RPMI8226 (cell line): ENCODE measurements around the gene C10orf105.

Experiments used
- DNase-seq: peaks from one replicate; pipeline ENCODE4 v3.0.0-alpha.2; 2015

The C10orf105 gene

GRCh38 chr10:71737001-71737833 is 17.6 kb upstream of the C10orf105 start:
- DNase-seq, result no peak

- no peak for DNase-seq
Observed at GRCh38 chr10:71736570-71736952, 17.0 kb upstream of the C10orf105 start.

- DNase-seq, result no peak
Observed at GRCh38 chr10:71735709-71736569, 16.4 kb upstream of the C10orf105 start.

- DNase-seq, result no peak
Observed at GRCh38 chr10:71734797-71735196, 15.2 kb upstream of the C10orf105 start.

DNA sequence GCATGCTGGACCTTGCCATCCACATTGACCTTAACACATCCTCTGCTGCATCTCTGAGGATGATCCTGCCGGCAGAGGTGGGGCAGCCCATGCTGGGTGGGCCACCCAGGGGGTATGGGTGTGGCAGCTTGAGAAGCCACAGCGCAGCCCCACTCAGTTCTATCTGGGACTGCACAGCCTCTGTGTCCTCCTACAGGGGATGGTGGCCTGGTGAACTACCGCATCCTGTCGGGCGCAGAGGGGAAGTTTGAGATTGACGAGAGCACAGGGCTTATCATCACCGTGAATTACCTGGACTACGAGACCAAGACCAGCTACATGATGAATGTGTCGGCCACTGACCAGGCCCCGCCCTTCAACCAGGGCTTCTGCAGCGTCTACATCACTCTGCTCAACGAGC is 12.2 kb upstream of the C10orf105 start:
- no peak for DNase-seq

DNA sequence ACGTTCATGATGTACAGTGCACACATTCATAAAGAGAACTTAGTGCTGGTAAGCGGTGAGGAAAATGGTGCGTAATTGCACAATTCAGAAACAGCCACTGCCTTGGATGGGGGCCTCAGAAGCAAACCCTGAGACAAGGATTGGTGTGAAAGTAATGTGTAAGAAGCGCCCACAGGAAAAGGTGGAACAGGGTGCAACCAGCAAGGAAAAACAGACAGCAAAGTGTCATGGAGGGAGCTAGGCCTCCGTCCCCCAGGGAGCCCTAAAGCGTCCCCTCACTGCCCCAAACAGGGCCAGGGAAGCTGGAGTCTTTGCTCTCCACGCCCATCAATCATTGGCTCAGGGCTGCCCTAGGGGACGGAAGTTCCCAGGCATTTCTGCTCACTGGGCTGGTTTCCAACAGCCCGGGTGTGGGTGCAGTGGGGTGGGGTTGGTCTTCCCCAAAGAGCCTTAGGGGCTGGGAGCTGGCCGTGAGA is 9.6 kb upstream of the C10orf105 start:
- DNase-seq, result peak; percentile 86

DNA sequence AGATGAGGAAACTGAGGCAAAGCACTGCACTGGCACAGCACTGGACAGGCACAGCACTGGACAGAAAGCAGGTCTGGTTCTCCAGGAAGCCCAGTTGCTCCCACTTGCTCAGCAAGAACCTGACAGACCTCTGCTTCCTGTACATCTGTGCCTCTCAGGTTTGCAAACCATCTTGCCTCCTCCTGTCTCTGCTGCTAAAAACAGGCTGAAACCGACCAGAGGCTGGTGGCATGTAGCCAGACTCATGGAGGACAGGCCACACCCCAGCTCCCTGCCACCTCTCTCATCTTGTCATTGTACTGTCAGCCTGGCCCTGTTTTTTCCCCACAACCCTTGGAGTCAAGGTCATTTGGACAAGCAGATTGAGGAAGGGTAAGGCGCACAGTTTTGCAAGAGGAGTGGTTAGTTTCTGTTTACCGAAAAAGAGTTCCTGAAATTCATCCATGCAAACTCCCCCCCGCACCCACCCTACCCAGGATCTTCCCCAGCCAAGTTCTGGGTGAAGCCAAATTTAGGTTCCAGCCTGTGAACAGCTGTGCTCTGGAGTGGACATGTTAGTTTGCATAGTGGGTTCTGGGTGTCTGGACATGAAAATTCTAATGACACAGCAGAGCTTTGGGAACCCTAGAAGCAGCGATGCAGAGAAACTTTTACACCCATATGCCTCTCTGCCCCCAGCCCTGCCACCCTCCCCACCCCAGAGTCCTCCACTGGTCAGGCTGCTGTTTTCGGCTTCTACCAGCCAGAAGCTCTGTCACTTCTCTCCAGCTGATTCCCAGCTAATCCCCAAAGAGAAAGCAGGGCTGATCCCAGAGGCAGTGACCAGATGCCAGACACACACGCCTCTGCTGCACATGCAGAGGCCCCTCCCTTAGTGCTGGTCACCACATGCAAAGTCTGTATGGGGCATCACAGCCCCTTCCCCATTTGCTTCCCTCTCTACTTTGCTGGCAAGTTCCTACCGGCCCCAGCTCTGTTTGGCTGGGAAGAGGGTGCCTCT is 8.5 kb upstream of the C10orf105 start:
- DNase-seq, result peak; percentile 91

GRCh38 chr10:71727105-71727737 is 7.6 kb upstream of the C10orf105 start:
- DNase-seq, result peak; percentile 70

DNA sequence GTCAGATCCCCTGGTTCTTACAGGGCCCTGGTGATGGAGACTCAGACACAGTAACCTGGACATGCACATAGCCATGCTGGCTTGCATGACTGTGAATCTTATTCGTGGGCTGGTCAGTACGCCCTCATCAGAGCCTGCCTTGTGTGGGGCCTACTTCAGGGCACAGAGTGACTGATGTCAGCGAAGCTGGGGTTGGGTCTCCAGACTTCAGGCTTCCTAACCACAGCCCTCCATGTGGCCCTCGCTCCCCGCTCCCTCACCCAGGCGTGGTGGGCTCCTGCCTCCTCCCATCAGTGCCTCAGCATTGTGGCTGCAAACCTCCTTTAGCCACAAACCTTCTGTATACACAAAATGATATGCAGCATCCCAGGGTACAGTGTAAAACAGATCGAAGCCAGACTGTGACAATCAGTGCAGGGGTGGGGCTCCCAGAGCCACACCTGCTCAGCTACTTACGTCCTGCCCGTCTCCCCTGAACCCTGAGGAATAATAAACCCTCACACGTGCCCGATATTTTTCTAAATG is 7.1 kb upstream of the C10orf105 start:
- peak; percentile 44 for DNase-seq

GRCh38 chr10:71725998-71726579 is 6.5 kb upstream of the C10orf105 start:
- peak; percentile 43 for DNase-seq

DNA sequence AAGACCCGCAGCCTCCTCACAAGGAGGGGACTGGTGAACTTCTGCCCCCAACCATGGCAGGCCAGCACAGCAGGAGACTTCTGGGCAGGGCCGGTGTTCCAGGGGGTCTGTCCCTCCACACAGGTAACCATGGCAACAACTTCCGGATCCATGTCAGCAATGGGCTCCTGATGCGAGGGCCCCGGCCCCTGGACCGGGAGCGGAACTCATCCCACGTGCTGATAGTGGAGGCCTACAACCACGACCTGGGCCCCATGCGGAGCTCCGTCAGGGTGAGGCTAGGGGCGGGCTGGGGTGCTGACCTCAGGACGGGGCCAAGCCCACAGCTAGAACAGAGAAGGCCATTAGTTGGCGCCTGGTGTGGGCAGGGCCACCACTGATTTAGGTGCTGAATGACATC is 5.7 kb upstream of the C10orf105 start:
- no peak for DNase-seq

- DNase-seq, result no peak
Observed at GRCh38 chr10:71724539-71724938, 5.0 kb upstream of the C10orf105 start.

DNA sequence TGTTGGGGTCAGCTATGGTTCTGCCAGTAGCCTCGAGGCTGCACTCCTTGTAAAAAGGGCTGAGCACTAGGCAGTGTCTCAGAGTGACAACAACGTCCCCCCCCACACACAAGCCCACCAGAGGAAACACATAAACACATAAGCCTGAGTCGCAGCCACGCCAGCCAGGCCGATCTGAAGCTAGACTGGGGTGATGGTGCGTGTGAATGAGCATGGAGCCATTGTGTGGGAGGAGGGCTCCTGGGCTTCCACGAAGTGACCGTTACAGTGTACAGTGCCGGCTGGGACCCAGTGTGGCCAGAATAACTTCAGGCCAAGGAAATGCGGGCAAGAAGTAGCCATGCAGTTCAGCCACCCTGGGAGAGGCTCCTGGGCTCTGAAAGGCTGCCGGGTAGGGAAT is 3.7 kb upstream of the C10orf105 start:
- no peak for DNase-seq

DNA sequence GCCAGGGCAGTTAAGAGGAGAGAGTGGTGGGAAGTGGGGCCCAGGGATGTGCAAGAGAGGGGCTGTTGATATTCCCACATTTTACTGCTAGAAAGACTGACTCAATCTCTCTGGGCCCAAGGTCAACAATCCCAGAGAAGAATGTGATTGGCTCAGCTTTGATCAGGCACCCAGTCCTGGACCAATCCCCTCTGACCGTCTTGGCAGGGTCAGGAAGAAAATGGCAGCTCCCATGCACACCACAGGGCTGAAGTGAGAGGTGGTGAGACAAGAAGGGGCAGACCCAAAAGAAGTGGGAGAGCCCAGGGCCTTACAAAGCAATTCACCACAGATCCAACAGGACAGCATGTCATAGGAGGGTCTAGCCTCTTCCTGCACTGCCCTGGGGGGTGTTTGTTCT is 3.3 kb upstream of the C10orf105 start:
- DNase-seq, result no peak

GRCh38 chr10:71721313-71721712 is 1.7 kb upstream of the C10orf105 start:
- DNase-seq, result no peak

DNA sequence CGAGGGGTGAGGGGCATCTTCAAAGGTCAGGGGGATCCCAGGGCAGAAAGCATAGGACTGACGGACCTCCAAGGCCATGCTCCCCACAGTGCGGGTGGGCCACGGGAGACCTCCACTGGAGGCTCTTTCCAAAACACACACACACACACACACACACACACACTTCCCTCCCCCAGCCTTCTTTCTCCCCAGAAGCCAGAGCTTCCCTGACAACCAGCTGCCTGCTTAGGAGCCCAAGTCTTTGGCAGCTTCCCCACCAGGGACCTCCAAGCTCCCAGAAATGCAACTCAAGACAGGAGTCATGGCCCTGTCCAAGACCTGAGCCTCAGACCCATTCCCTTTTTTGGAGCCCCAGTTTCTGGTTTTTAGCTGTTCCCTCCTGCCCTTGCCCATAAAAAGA is 710 bp upstream of the C10orf105 start:
- DNase-seq, result no peak

DNA sequence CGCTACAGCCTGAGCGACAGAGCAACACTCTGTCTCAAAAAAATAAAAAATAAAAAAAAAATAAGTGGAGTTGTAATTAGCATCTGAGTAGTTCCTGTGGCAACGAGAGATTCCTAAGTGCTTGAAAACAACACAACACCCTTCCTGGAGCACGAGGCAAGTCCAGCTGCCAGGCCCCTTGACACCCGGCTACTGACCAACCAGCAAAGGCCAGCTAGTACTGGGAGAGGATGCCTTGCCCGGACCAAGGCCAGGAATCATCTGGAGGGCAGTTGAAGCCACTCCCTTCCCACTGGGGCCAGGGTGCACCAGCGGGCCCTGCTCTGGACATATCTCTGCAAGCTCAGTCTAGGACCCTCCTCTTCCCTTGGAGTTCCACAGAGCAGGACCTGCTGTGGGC is 536 bp downstream of the C10orf105 start:
- no peak for DNase-seq

DNA sequence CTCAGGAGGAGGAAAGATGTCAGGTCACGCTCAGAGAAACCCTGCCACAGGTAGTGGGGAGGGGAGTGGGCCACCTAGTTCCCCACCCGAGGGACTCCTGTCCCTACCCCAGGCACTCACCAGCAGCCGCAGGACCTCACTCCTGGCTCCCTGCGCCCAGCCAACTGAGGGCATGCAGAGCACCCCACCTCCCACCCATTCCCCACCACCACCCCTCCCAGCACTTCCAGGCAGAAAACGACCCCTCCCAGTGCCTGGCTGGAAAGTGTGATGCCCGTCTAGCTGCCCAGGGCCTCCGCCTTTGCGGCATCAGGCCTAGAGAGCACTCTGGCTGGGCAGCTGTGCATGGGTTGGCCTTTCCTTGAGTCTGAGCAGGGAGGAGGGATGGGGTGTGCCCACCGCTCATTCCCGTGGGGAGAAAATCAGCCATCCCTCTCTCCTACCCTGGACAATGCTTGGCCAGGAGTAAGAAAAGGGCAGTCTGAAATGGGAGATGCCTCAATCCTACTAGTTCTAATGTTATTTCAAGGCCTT is 1.3 kb downstream of the C10orf105 start:
- no peak for DNase-seq

GRCh38 chr10:71717551-71717951 is 2.0 kb downstream of the C10orf105 start:
- DNase-seq, result no peak

- no peak for DNase-seq
Observed at GRCh38 chr10:71717056-71717455, 2.5 kb downstream of the C10orf105 start.

DNA sequence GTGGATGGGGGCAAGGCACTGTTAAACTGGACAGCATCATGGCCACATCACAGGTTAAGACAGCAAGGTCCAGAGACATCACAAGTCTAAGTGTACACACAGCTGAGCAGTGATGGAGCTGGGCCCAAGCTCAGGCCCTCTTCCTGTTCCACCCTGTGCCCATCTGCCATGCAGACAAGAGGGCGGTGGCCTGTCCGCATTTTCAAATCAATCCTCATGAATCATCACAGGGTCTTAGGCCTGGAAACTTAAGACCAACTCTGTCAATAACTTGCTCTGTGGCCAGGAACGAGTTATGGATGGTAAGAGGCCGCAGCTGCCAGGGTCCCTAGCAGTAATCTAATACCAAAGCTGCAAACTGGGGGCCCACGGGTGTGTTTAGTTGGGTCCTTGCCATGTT is 3.2 kb downstream of the C10orf105 start:
- DNase-seq, result no peak
